ENCODE results near the gene TEX29.

The TEX29 gene

GRCh38 chr13:111384441-111385182, 64.2 kb downstream of the TEX29 start:
- Histone ChIP-seq H3K4me3 (ENCODE audit: low read length) (no peak overlapping the region), H4K20me1 (ENCODE audit: insufficient read depth, low read length) (peaks cover 9% of the 10 kb centered on the region), H3K9ac (ENCODE audit: low read length) (no peak overlapping the region), H3K79me2 (ENCODE audit: low read length) (peaks cover 96% of the 10 kb centered on the region), H3K27me3 (replicated peaks; ENCODE audit: insufficient read depth, low read length) (no peaks in the 10 kb centered on the region), H3F3A (ENCODE audit: insufficient read depth, low read length) (no peaks in the 10 kb centered on the region), H3K9me2 (replicated peaks; ENCODE audit: insufficient read depth, low read length) (no peaks in the 10 kb centered on the region), H3K9me3 (replicated peaks; ENCODE audit: insufficient read depth, low read length) (no peaks in the 10 kb centered on the region), H3K27ac (ENCODE audit: low read length) (no peak overlapping the region), H3K36me3 (replicated peaks; ENCODE audit: insufficient read depth, low read length) (peaks cover 3% of the 10 kb centered on the region; the same call in 1 of the 2 replicates), H3K4me2 (ENCODE audit: low read depth, low read length) (no peak overlapping the region), H2AFZ (ENCODE audit: low read length) (no peak overlapping the region), H3K4me1 (ENCODE audit: low read length) (no peaks in the 10 kb centered on the region)
- no peak for DNase-seq
- no peak for TF ChIP-seq CTCF (IDR thresholded peaks at IDR 0.05; ENCODE audit: low read length)
- no peak for TF ChIP-seq EZH2phosphoT487 (IDR thresholded peaks at IDR 0.05; ENCODE audit: low read length)
- TF ChIP-seq EZH2 (optimal IDR thresholded peaks at IDR 0.05; ENCODE audit: low read depth, low read length): no peak

GRCh38 chr13:111385183-111385857, 64.9 kb downstream of the TEX29 start:
- H3K27me3 ChIP-seq (replicated peaks; ENCODE audit: insufficient read depth, low read length): no peaks in the 10 kb centered on the region
- H3K27ac ChIP-seq (ENCODE audit: low read length): no peak overlapping the region
- no peaks in the 10 kb centered on the region for H3K4me1 ChIP-seq (ENCODE audit: low read length)
- no peak overlapping the region for H2AFZ ChIP-seq (ENCODE audit: low read length)
- peaks cover 3% of the 10 kb centered on the region; the same call in 1 of the 2 replicates for H3K36me3 ChIP-seq (replicated peaks; ENCODE audit: insufficient read depth, low read length)
- peaks cover 9% of the 10 kb centered on the region for H4K20me1 ChIP-seq (ENCODE audit: insufficient read depth, low read length)
- H3K9ac ChIP-seq (ENCODE audit: low read length): no peak overlapping the region
- no peak overlapping the region for H3K4me3 ChIP-seq (ENCODE audit: low read length)
- no peaks in the 10 kb centered on the region for H3K9me3 ChIP-seq (replicated peaks; ENCODE audit: insufficient read depth, low read length)
- H3K9me2 ChIP-seq (replicated peaks; ENCODE audit: insufficient read depth, low read length): no peaks in the 10 kb centered on the region
- TF ChIP-seq CTCF (IDR thresholded peaks at IDR 0.05; ENCODE audit: low read length): no peak
- TF ChIP-seq EZH2 (optimal IDR thresholded peaks at IDR 0.05; ENCODE audit: low read depth, low read length): no peak
- TF ChIP-seq EZH2phosphoT487 (IDR thresholded peaks at IDR 0.05; ENCODE audit: low read length): no peak
- H3F3A ChIP-seq (ENCODE audit: insufficient read depth, low read length): no peaks in the 10 kb centered on the region
- H3K4me2 ChIP-seq (ENCODE audit: low read depth, low read length): no peak overlapping the region
- DNase-seq: no peak
- peaks cover 96% of the 10 kb centered on the region for H3K79me2 ChIP-seq (ENCODE audit: low read length)

- DNase-seq: no peak
- no peaks in the 10 kb centered on the region for H3F3A ChIP-seq (ENCODE audit: insufficient read depth, low read length)
Measured at GRCh38 chr13:111387026-111387871, 66.8 kb downstream of the TEX29 start.

More at GRCh38 chr13:111387026-111387871, 66.8 kb downstream of the TEX29 start:
- Histone ChIP-seq H3K36me3 (replicated peaks; ENCODE audit: insufficient read depth, low read length) (peaks cover 3% of the 10 kb centered on the region; the same call in 1 of the 2 replicates), H4K20me1 (ENCODE audit: insufficient read depth, low read length) (peaks cover 9% of the 10 kb centered on the region), H2AFZ (ENCODE audit: low read length) (no peak overlapping the region), H3K4me1 (ENCODE audit: low read length) (no peaks in the 10 kb centered on the region), H3K4me2 (ENCODE audit: low read depth, low read length) (no peak overlapping the region), H3K27me3 (replicated peaks; ENCODE audit: insufficient read depth, low read length) (no peaks in the 10 kb centered on the region), H3K9me3 (replicated peaks; ENCODE audit: insufficient read depth, low read length) (no peaks in the 10 kb centered on the region), H3K79me2 (ENCODE audit: low read length) (peaks cover 94% of the 10 kb centered on the region), H3K9me2 (replicated peaks; ENCODE audit: insufficient read depth, low read length) (no peaks in the 10 kb centered on the region), H3K9ac (ENCODE audit: low read length) (no peak overlapping the region), H3K27ac (ENCODE audit: low read length) (no peak overlapping the region), H3K4me3 (ENCODE audit: low read length) (no peak overlapping the region)
- TF ChIP-seq CTCF (IDR thresholded peaks at IDR 0.05; ENCODE audit: low read length) (no peak), EZH2phosphoT487 (IDR thresholded peaks at IDR 0.05; ENCODE audit: low read length) (no peak), EZH2 (optimal IDR thresholded peaks at IDR 0.05; ENCODE audit: low read depth, low read length) (no peak)

Measured in MM.1S (cell line).